Fibroblast of skin of right quadriceps (primary cell): ENCODE measurements around the gene MIB2.
"Not testable (repeated sequence)": the region's sequence is repeated elsewhere in the genome, so short reads cannot be mapped to it uniquely, and the experiment has no call there.

Experiments used
- DNase-seq: peaks from one replicate; pipeline ENCODE4 v3.0.0-alpha.2; 2013

The MIB2 gene

DNA sequence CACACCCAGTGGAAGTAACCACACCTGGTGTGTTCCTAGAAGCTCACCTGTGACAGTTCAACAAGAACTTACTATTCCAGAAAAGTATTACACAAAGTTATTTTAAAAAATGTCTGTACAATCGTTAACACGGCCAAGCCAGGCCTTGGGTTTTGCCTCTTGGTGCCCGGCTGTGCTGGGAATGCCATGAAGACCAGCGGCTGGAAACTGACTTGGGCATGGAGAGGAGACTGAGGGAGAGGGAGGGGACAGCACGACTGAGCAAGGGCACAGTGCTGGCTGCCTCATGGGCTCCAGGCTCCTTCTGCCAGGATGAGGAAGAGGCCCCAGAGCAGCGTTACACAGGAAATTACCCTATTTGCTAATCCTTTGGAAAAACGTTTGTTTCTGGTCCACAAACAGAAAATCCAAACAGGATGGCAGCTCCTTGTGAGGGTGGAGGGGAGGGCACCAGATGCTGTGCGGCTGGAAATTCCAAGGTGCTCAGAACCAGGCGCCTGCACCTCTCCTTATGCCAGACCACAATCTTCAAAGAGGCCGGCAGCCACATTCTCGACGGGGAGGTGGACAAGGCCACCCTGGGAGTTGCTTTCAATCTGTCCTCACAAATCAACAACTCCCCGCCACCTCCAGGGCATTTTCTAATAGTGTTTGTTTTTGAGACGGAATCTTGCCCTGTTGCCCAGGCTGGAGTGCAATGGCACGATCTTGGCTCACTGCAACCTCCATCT lies 47.7 kb downstream of the MIB2 start:
- DNase-seq, result not testable (repeated sequence)

DNA sequence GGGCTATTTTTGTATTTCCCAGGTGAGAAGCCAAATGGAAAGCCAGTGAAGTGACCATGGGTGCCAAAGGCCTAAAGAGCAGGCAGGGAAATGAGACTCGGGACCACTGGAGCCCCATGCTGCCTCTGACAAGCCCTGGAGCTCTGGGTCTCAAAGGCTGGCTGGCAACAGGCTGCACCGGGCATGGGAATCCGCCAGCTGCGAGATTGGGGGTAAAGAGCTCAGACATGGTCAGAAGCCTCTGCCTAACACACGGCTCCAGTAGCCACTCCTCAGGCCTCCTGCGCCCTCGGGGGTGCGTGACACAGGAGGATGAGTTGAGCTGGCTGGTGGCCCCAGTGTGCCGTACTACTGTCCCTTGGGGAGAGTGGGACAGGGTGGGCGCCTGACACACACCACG lies 49.0 kb downstream of the MIB2 start:
- DNase-seq, result not testable (repeated sequence)

DNA sequence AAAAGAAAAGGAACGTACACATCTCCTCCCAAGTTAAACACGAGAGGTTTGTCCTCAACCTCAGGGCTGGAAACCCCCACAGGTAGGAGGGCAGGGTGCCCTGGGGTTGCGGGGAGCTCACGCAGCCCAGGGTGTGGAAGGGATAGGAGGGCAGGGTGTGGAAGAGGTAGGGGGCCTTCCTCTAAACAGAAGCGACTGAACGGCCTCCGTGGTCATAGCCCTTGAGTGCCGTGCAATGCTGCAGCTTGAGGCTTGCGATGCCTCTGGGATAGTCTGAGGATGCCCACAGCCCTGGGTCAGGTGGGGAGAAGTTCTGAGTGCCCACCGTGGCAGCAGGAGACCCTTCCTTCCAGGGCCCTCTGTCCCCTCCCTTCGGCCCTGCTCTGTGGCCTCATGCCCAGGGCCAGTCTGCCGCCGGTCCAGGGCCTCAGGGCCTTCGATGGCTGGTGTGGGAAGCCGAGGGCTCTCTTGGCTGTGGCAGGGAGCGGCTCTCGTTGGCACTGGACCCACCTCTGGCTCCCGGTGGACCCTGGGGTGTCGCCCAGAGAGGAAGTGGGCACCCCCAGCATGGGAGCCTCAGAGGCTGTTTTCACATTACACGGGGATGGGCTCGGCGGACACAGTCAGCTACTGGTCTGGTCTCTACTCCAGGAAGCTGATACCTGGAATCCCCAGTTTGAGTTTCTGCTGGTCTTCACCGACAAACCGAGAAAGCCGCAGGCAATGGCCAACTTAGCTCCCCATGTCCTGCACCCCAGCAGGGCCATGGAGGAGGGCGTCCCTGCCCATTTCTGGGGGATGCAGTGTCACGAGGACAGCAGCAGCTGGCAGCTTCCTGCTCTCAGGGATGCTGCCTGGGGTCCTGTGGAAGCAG lies 49.9 kb downstream of the MIB2 start:
- DNase-seq, result no peak

DNA sequence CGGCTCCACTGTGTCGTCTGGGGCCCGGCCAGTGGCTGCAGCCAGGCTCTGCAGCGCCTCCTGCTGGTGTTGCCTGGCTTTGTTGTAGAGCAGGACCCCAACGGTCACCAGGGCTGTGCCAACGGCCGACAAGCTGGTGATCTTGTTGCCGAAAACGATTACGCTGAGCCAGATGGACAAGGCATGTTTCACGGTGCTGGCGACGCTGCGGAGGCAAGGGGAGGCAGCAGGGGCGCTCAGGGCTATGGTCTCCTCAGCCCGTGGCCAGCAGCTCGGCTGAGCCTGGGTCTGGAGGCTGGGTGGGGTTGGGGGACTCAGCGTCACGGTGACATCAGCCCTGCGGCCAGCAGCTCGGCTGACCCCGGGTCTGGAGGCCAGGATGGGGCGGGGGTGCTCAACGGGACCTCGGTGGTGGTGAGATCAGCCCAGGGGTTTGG lies 50.5 kb downstream of the MIB2 start:
- DNase-seq, result no peak

DNA sequence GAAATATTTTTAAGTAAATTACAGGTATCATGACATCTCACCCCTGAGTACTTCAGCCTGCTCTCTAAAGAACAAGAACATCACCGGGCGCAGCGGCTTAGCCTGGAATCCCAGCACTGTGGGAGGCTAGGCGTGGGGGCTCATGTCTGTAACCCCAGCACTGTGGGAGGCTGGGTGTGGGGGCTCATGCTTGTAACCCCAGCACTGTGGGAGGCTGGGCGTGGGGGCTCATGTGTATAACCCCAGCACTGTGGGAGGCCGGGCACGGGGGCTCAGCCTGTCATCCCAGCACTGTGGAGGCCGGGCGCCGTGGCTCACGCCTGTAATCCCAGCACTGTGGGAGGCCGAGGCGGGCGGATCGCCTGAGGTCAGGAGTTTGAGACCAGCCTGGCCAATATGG lies 51.2 kb downstream of the MIB2 start:
- no peak for DNase-seq

DNA sequence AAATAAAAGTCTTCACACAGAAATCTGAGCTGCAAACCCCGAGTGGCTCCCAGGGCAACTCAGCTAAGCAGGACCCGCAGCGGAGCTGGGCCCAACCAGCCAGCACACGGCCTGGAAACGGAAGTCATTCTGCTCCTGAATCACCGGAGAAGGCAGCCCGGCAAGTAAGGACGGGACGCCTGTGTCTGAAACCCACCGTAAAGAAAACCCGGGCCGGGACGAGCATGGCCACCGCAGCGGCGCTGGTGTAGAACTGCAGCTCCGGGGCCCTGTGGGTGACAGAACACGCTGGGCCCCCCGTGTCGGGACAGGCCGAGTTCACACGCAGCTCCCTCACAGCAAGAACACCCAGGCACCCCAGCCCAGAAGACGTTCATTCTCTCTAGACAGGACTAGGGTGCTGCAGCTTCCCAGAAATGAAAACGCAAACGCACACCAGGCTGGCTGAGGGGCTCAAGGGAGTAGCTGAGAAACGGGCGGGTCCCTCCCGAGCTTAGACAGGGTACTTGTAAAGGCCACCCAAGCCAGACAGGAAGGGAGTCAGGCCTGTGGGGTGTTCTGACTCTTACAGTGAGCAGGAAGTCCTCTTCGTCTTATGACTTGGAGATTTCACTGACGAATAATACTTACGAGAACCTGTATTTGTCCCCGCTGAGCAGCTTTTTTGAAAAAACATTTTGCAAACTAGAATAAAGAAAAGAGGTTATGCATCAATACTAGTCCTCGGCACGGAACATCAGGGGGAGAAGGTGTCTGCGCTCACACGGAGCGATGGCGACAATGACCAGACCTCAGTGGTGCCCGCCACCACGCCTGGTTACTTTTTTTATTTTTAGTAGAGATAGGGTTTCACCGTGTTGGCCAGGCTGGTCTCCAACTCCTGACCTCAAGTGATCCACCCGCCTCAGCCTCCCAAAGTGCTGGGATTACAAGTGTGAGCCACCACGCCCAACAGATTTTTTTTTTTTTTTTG lies 54.5 kb downstream of the MIB2 start:
- DNase-seq, result no peak

DNA sequence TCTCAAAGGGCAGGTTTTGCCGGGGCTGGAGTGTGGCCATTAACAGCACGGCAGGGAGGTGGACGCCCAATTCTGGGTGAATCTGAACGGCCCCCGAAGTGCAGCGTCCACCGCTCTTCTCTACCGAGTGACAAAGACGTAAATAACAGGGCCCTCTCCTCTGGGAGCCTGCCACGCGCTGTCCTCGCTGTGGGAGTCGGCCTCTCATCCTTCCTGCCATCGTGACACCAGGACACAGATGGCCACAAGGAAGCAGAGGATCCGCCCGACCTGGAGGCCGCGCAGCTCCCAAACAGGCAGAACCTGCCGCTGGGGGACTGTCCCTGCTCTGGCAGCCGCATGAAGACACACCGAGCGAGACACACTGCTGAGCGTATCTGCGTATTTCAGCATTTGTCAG lies 55.6 kb downstream of the MIB2 start:
- DNase-seq, result no peak

DNA sequence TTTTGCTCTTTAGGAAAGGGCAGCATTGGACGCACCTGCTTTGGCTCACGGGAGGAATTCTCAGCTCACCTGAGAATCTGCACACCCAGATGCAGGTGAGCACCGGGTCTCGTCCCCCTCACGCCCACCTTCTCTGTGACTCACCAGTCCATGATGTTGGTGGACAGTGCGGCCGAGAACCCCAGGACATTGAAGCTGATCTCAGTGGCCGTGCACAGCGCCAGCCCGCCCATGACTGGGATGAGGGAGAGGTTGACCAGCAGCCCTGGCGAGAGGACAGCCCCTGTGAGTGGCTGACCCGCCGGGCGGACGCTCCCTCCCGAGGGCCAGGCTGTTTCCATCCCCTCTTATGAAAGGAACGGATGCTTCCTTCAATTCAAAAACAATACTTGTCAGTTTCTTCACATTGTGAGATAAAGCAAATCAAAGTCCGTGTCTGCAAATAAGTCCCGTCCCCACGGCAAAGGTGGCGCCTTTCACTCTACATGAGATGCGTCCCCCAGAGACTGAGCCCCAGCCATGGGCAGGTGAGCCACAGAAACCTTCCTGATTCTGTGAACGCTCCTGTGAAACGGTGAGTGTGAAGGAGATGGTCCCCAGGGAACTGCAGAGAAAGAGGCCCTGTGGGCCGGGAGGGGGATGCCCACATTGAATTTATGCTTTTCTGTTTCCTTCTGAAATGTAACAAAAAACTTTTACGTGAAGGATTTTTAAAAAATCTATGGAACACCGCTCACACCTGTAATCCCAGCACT lies 56.2 kb downstream of the MIB2 start:
- no peak for DNase-seq

DNA sequence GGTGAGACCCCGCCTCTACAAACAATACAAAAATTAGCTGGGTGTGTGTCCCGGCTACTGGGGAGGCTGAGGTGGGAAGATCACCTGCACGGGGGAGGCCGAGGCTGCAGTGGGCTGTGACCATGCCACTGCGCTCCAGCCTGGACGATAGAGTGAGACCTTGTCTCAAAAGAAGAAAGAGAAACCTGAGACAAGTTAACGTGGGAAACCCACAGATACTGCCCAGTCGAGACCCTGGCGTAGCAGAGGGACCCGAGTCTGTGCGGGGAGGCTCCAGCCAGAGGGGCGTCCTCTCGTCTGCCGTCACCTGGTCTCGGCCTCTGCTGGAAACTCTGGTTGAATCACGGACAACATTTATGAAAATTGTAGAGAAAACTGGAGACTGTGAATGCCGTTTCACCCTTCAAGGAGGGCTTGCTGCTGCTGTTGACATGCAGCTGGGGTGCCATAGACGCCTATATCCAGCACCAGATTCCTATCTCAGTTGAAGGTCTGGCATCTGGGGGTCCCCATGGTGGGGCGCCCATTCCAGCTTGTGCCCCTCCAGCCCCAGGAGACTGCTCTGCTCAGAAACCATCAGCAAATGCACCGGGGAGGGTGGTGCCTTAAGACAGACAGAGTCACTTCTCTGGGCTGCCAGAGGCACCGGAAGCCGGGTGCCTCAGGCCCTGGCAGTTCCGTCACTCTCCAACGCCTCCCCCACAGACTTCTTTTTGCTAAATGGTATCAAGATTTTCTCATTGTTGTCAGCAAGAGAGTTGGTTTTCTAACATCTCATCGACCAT lies 57.1 kb downstream of the MIB2 start:
- DNase-seq, result no peak

DNA sequence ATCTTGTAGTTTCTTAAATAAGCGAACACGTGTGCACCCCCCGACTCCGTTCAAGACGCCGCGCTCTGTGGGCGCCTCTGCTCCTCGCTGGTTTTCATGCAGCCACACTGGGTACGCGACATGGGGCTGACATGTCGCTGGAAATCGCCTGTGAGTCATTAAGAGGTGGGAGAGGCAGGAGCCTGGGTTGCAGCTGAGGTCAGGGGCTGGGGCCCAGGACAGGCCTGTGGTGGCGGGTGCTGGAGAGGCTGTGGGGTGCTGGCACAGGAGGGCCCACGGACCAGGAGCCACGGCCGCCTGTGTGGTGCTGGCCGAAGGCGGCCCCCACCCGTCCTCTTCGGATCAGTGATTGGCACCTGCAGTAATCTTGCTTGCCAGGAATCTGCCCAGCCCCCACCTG lies 59.5 kb downstream of the MIB2 start:
- not testable (repeated sequence) for DNase-seq

DNA sequence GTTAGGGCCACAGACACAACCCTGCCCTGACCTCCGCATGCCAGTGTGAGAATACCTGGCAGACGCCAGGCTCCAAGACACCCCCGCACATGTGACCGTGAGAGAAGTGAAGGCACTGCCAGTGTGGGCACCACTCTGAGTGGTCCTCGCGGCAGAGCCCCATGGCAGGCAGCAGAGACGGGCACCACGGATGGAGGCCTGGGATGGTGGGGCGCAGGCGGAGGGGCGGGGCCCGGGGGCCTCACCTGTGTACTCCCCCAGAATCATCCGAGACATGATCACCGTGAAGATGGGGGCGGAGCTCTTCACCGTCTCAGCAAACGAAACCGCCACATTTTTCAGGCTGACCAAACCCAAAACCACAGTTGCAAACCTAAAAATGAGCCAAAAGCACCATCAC lies 59.9 kb downstream of the MIB2 start:
- not testable (repeated sequence) for DNase-seq

DNA sequence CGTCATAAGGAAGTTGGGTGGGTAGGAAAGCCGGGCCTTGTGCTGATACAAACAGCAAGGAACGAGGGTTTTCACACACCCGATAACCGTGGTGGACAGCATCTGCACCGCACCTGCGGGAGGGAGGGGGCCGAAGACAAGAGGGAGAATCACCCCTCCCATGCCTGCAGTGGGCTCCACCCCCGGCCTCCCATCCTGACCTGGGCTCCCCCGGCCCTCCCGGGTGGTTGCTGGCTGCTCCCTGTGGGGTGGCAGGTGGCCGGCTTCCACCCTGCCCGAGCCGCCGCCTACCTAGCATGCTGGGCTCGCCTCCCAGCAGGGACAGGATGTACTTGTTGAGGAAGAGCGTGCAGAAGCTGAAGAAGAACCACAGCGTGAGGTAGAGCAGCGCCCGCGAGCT lies 60.8 kb downstream of the MIB2 start:
- not testable (repeated sequence) for DNase-seq

DNA sequence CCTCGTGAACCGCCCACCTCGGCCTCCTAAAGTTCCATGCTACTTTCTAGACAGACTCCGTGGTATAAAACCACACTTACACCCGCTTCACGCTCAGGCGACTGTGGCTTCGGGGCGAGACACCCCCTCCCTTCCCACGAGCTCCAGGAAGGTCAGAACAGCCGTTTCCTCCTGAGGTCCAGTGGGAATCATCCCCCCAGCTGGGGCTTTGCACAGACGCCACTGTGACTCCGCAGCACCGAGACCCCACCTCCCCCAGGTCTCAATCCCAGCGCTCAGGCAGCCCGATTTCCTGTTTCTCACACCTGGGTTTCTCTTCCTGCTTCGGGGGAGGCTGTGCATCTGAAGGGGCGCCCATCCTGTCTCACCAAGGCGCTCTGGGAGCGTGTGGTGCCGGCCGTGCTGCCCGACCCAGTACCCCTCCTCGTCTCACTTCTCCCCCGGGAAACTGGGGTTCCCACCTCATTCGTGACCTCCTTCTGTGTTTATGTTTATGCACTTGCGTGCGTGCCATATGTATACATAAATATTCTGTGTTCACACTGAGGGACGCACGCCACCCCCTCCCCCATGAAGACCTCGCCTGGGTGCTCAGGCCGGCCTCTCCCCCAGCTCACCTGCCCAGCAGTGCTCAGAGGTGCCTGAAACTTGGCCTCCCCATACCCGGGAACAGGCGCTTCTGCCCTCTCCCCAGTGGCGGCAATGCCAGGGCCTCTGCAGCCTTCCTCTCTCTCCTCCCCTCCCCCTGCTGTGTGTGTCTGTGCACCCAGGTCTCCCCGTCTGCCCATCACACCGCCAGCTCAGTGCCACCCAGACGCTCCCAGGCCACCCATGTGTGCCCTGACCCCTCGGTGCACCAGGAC lies 62.6 kb downstream of the MIB2 start:
- no peak for DNase-seq

DNA sequence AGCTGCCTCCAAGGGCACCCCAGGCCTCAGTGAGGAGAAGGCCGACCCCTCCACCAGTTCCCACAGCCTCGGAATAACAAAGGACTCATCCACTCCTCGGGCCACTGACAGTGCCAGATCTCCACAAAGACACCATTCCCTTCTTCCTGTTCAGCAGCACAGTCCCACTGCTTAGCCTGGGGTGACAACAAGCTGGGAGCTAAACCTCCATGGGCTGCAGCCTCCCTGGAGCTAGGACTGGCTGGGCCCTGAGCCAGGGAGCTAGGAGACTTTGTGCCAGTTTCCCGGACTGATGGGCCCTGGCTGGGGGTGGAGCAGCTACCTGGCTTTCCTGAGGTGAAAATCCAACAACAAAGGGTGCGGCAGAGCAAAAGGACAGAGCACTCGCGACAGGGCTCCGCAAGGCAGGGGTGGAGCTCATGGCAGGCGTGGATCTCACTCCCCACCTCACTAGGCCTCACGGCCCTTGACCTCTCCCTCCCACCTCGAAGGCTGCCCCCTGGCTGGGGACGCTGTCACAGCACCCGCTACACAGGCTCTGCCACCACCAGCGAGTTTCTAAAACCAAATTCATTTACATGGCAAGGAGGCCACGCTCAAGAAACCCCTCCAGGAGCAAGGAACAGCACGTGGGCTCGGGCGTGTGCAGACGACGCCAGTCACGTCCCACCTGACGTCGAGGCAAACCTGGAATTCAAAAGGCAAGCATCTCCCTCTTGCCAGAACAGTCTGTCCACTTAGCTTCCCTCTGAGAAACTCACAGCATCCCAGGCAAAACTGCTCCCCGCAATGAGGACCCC lies 63.5 kb downstream of the MIB2 start:
- no peak for DNase-seq
